MM.1S (cell line): Measurements from ENCODE around the gene OR6C70.
"Not testable (repeated sequence)": the region's sequence is repeated elsewhere in the genome, so short reads cannot be mapped to it uniquely, and the experiment has no call there.

Experiments used
- DNase-seq: peaks from one replicate; pipeline ENCODE4 v3.0.0-alpha.2; 2015
- H2AFZ ChIP-seq: fragments of 300-600 bp; sonication (generic); 2 replicates; pipeline ENCODE4 v1.6.0; 2016; ENCODE audit warnings: antibody characterized with exemption, low read length
- H3F3A ChIP-seq: fragments of 300-600 bp; sonication (generic); 2 replicates; pipeline ENCODE4 v1.6.1; 2016; ENCODE audit warnings: mild to moderate bottlenecking, antibody characterized with exemption, low read length, moderate library complexity, mixed read lengths; ENCODE audit not compliant: insufficient read depth
- H3K27ac ChIP-seq: fragments of 300-600 bp; sonication (generic); 2 replicates; pipeline ENCODE4 v1.5.1; 2016; ENCODE audit warnings: mild to moderate bottlenecking, low read length
- H3K27me3 ChIP-seq: fragments of 300-600 bp; sonication (generic); replicated peaks from 2 replicates; pipeline ENCODE4 v1.6.0; 2016; ENCODE audit warnings: low read length; ENCODE audit not compliant: insufficient read depth
- H3K36me3 ChIP-seq: fragments of 300-600 bp; sonication (generic); replicated peaks from 2 replicates; pipeline ENCODE4 v1.6.1; 2016; ENCODE audit warnings: mild to moderate bottlenecking, low read length, mixed read lengths; ENCODE audit not compliant: insufficient read depth
- H3K4me1 ChIP-seq: fragments of 300-600 bp; sonication (generic); 2 replicates; pipeline ENCODE4 v1.6.1; 2016; ENCODE audit warnings: low read length, mixed read lengths
- H3K4me2 ChIP-seq: fragments of 300-600 bp; sonication (generic); 2 replicates; pipeline ENCODE4 v1.6.0; 2016; ENCODE audit warnings: low read depth, low read length
- H3K4me3 ChIP-seq: fragments of 300-600 bp; sonication (generic); 2 replicates; pipeline ENCODE4 v1.5.1; 2016; ENCODE audit warnings: low read length, mixed read lengths
- H3K79me2 ChIP-seq: fragments of 300-600 bp; sonication (generic); 2 replicates; pipeline ENCODE4 v1.6.1; 2016; ENCODE audit warnings: mixed run types, low read length, mixed read lengths
- H3K9ac ChIP-seq: fragments of 300-600 bp; sonication (generic); 2 replicates; pipeline ENCODE4 v1.6.1; 2016; ENCODE audit warnings: low read length, mixed read lengths
- H3K9me2 ChIP-seq: fragments of 300-600 bp; sonication (generic); replicated peaks from 2 replicates; pipeline ENCODE4 v1.6.1; 2016; ENCODE audit warnings: mild to moderate bottlenecking, low read length, mixed read lengths; ENCODE audit not compliant: insufficient read depth
- H3K9me3 ChIP-seq: fragments of 300-600 bp; sonication (generic); replicated peaks from 2 replicates; pipeline ENCODE4 v1.6.1; 2016; ENCODE audit warnings: mild to moderate bottlenecking, low read length, mixed read lengths; ENCODE audit not compliant: insufficient read depth
- H4K20me1 ChIP-seq: fragments of 300-600 bp; sonication (generic); 2 replicates; pipeline ENCODE4 v1.6.1; 2016; ENCODE audit warnings: mild to moderate bottlenecking, low read length, moderate library complexity, mixed read lengths; ENCODE audit not compliant: insufficient read depth
- CTCF ChIP-seq: fragments of 300-600 bp; sonication (generic); IDR thresholded peaks from 2 replicates; pipeline ENCODE4 v1.5.1; 2016; ENCODE audit warnings: antibody characterized with exemption, low read length, mixed read lengths
- EZH2 ChIP-seq: fragments of 300-600 bp; sonication (generic); optimal IDR thresholded peaks from 2 replicates; pipeline ENCODE3; 2017; ENCODE audit warnings: low read depth, mild to moderate bottlenecking, antibody characterized with exemption, low read length, mixed read lengths
- EZH2phosphoT487 ChIP-seq: fragments of 300-600 bp; sonication (generic); IDR thresholded peaks from 2 replicates; pipeline ENCODE4 v1.6.1; 2018; ENCODE audit warnings: antibody characterized with exemption, low read length

Gene OR6C70

DNA sequence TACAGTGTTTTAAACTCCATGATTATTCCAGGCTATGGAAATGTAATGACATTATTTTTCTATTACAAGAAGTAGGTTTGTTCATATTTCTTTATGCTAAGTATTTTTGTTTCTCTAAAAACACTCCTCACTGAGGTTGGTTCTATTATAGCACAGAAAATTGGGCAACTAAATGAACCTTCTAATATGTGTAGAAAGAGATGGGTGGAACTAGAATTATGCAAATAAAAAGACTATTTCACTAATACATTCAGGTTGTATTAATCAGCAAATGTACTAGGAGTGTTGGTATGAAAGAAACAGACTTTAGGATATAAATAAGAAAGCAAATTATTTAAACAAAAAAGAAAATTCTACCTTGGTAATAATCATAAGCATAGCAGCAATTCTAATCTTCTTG lies 21.1 kb downstream of the OR6C70 start:
- Histone ChIP-seq H3K79me2 (no peaks in the 10 kb centered on the region), H3K9me2 (no peaks in the 10 kb centered on the region), H3F3A (no peaks in the 10 kb centered on the region), H2AFZ (no peak overlapping the region), H3K4me3 (no peak overlapping the region), H3K4me2 (no peak overlapping the region), H3K9me3 (no peaks in the 10 kb centered on the region), H3K27ac (no peak overlapping the region), H3K9ac (no peak overlapping the region), H3K36me3 (no peaks in the 10 kb centered on the region), H3K4me1 (peaks cover 12% of the 10 kb centered on the region), H4K20me1 (no peaks in the 10 kb centered on the region), H3K27me3 (no peaks in the 10 kb centered on the region)
- DNase-seq: no peak
- TF ChIP-seq EZH2phosphoT487 (no peak), CTCF (no peak), EZH2 (no peak)

GRCh38 chr12:55446326-55446725 lies 23.6 kb downstream of the OR6C70 start:
- H2AFZ ChIP-seq: no peak overlapping the region
- no peak overlapping the region for H3K9ac ChIP-seq
- H3K27ac ChIP-seq: no peak overlapping the region
- no peaks in the 10 kb centered on the region for H3K9me2 ChIP-seq
- no peaks in the 10 kb centered on the region for H3K9me3 ChIP-seq
- DNase-seq: no peak
- H3K4me2 ChIP-seq: no peak overlapping the region
- no peaks in the 10 kb centered on the region for H3K79me2 ChIP-seq
- H4K20me1 ChIP-seq: no peaks in the 10 kb centered on the region
- H3K36me3 ChIP-seq: no peaks in the 10 kb centered on the region
- H3K4me3 ChIP-seq: no peak overlapping the region
- TF ChIP-seq CTCF (peak; percentile 15; the same call in 1 of the 2 replicates), EZH2phosphoT487 (no peak)
- no peaks in the 10 kb centered on the region for H3K27me3 ChIP-seq
- H3F3A ChIP-seq: no peaks in the 10 kb centered on the region
- H3K4me1 ChIP-seq: no peaks in the 10 kb centered on the region

GRCh38 chr12:55445357-55445756 lies 24.6 kb downstream of the OR6C70 start:
- H3K27ac ChIP-seq: no peak overlapping the region
- no peaks in the 10 kb centered on the region for H3K9me3 ChIP-seq
- H4K20me1 ChIP-seq: no peaks in the 10 kb centered on the region
- TF ChIP-seq CTCF: no peak
- TF ChIP-seq EZH2phosphoT487: no peak
- TF ChIP-seq EZH2: no peak
- H3K9me2 ChIP-seq: no peaks in the 10 kb centered on the region
- no peaks in the 10 kb centered on the region for H3K79me2 ChIP-seq
- no peak overlapping the region for H3K9ac ChIP-seq
- no peak for DNase-seq
- H3F3A ChIP-seq: no peaks in the 10 kb centered on the region
- H2AFZ ChIP-seq: no peak overlapping the region
- H3K27me3 ChIP-seq: no peaks in the 10 kb centered on the region
- H3K36me3 ChIP-seq: no peaks in the 10 kb centered on the region
- no peak overlapping the region for H3K4me2 ChIP-seq
- H3K4me3 ChIP-seq: no peak overlapping the region
- no peaks in the 10 kb centered on the region for H3K4me1 ChIP-seq

DNA sequence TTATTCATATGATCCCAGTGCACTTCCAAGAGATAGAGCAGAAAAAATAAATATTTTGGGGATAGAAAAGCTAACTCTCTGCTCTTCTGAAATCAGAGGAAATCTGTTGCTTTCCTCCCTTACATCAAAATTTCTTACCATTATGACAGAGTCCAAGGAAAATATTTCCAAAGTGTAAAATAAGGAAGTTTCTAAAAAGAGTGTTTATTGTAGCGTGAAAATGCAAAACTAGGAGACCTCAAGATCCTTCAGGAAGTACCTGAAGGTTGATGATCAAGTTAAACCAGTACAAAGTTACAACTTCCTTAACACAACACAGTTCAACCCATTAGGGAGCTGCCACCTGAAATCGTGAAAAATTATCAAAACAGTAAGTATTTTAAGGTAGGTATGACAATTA lies 26.2 kb downstream of the OR6C70 start, which contains the start of gene OR6C2:
Gene OR6C2, plus strand, starts transcription at position 301 of the 400 bp plus-strand sequence. CDS start 8,138 bp downstream, outside the sequence.
- Histone ChIP-seq H3K27ac (no peak within 1 kb of the TSS), H4K20me1 (no peaks in the 10 kb centered on the region), H3K36me3 (no peaks in the 10 kb centered on the region), H3K4me2 (no peak within 1 kb of the TSS), H3K9me2 (no peaks in the 10 kb centered on the region), H3K9me3 (no peaks in the 10 kb centered on the region), H3K9ac (no peak within 1 kb of the TSS), H3K4me3 (no peak within 1 kb of the TSS), H3F3A (no peaks in the 10 kb centered on the region), H3K27me3 (no peaks in the 10 kb centered on the region), H3K79me2 (no peaks in the 10 kb centered on the region), H3K4me1 (no peaks in the 10 kb centered on the region), H2AFZ (no peak within 1 kb of the TSS)
- TF ChIP-seq EZH2phosphoT487: no peak
- TF ChIP-seq EZH2: no peak
- TF ChIP-seq CTCF: no peak
- no peak for DNase-seq

GRCh38 chr12:55441233-55441632 lies 28.7 kb downstream of the OR6C70 start:
- H3K9me3 ChIP-seq, H3K4me1 ChIP-seq, H4K20me1 ChIP-seq, H3K4me2 ChIP-seq, H3K27ac ChIP-seq, H3F3A ChIP-seq, H3K36me3 ChIP-seq, H3K9me2 ChIP-seq, H3K27me3 ChIP-seq, H3K4me3 ChIP-seq, DNase-seq, H2AFZ ChIP-seq, H3K79me2 ChIP-seq, H3K9ac ChIP-seq: not testable (repeated sequence)
